ENCODE data around the gene SPATA13.

SPATA13 gene

GRCh38 chr13:24226762-24227161 is 66.2 kb downstream of the SPATA13 start:
- no peak for DNase-seq

- peak; percentile 34 for DNase-seq
Measured at GRCh38 chr13:24228852-24229458, 68.4 kb downstream of the SPATA13 start.

GRCh38 chr13:24230428-24231072 is 70.0 kb downstream of the SPATA13 start:
- DNase-seq = no peak

- no peak for DNase-seq
Measured at GRCh38 chr13:24231377-24231776, 70.9 kb downstream of the SPATA13 start.

GRCh38 chr13:24232037-24232436 is 71.5 kb downstream of the SPATA13 start:
- no peak for DNase-seq

- no peak for DNase-seq
Measured at GRCh38 chr13:24232474-24232873, 72.0 kb downstream of the SPATA13 start.

GRCh38 chr13:24233351-24233901 is 72.9 kb downstream of the SPATA13 start:
- no peak for DNase-seq

- DNase-seq = no peak
Measured at GRCh38 chr13:24234200-24234915, 73.8 kb downstream of the SPATA13 start.

GRCh38 chr13:24237356-24237755 is 76.8 kb downstream of the SPATA13 start:
- DNase-seq = no peak

GRCh38 chr13:24241336-24241735 is 80.8 kb downstream of the SPATA13 start:
- no peak for DNase-seq

- DNase-seq = no peak
Measured at GRCh38 chr13:24242100-24242499, 81.6 kb downstream of the SPATA13 start.

GRCh38 chr13:24243302-24243701 is 82.8 kb downstream of the SPATA13 start:
- no peak for DNase-seq

- no peak for DNase-seq
Measured at GRCh38 chr13:24244802-24245201, 84.3 kb downstream of the SPATA13 start.

- DNase-seq = no peak
Measured at GRCh38 chr13:24247016-24247415, 86.5 kb downstream of the SPATA13 start.

- DNase-seq = no peak
Measured at GRCh38 chr13:24249624-24250023, 89.1 kb downstream of the SPATA13 start.

- no peak for DNase-seq
Measured at GRCh38 chr13:24250376-24251057, 90.0 kb downstream of the SPATA13 start.

GRCh38 chr13:24251525-24251924 is 91.0 kb downstream of the SPATA13 start:
- no peak for DNase-seq

GRCh38 chr13:24252136-24252535 is 91.6 kb downstream of the SPATA13 start:
- no peak for DNase-seq

- DNase-seq = no peak
Measured at GRCh38 chr13:24253520-24254145, 93.1 kb downstream of the SPATA13 start.

- peak; percentile 66 for DNase-seq
Measured at GRCh38 chr13:24254146-24254841, 93.8 kb downstream of the SPATA13 start.

- no peak for DNase-seq
Measured at GRCh38 chr13:24257497-24257896, 97.0 kb downstream of the SPATA13 start.

GRCh38 chr13:24261566-24261965 is 101.0 kb downstream of the SPATA13 start:
- no peak for DNase-seq

All from GDM1 (cell line).